Hindlimb muscle (tissue), 1 donor: ENCODE results near the gene DEDD2. TPM values are rescaled to one million over a fixed set of nuclear protein-coding genes. Genes with fewer than 3 reads are reported as not detected.

Source experiments
- DNase-seq: peaks from one replicate; pipeline ENCODE4 v3.0.0-alpha.2; 2013
- polyA plus RNA-seq: library from polyadenylated mRNA; unstranded; fragments of 120-200 nt; gene quantifications from one replicate; pipeline ENCODE4 v1.2.1, GENCODE V29; 2013; ENCODE audit not compliant: insufficient read length

DEDD2 gene
- polyA plus RNA-seq, 1 donor: 16.6 TPM

GRCh38 chr19:42169486-42170413, 47.7 kb downstream of the DEDD2 start:
- no peak for DNase-seq

DNA sequence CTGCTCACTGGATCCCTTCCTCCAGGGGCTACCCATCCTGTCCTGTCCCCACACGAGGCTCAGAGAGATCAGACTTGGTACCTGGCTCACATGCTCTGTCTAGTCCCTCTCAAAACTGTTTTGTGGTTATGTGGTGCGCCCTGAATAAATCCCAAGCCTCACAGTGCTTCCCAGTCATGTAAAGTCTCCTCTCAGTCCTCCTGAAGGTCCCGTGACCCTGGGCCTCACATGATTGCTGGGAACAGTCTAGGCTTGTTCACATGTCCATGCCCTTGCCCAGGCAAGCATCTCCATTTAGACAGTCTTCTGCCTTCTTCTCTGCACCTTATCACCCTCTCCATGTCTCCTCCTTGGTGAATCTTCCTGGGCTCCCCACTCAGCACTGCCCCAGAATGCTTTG, 49.3 kb downstream of the DEDD2 start:
- no peak for DNase-seq

DNA sequence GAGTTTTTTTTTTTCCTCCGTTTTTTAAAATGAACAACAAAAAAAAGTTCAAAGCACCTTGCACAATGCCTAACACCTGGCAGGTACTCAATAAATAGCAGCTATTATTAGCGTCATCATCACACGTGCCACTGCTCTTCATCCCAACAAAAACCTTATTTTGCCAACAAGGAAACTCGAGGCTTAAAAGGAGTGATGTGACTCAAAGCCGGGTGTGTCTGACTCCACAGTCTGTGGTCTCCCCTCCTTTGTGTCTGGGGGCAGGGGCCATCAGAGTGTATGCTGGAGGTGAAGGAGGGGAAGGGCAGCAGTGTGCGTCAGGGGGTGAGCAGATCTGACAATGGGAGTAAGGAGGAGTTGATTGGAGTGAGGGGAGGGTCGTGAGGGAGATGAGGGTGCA, 51.2 kb downstream of the DEDD2 start:
- DNase-seq: no peak

GRCh38 chr19:42165146-42165545, 52.3 kb downstream of the DEDD2 start:
- DNase-seq: no peak

GRCh38 chr19:42161616-42162263, 55.7 kb downstream of the DEDD2 start:
- no peak for DNase-seq

GRCh38 chr19:42159942-42160341, 57.5 kb downstream of the DEDD2 start:
- no peak for DNase-seq

DNA sequence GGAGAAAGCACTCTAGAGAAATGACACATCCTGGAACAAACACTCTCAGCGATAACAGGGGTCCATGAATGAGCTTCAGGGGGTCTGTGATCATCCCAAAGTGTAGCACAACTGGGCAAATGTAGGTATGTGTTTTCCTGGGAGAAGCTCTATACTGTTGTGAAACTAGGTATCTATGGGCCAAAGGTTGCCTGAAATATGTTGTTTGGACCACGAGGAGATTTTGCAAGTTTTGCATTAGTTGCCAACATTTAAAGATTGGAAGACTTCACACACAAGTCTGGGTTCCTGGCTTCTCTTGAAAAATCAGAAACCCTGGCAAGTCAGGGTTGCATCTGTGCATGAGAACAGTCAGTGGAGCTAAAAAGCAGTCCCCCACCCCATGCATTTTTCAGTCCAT, 58.6 kb downstream of the DEDD2 start:
- no peak for DNase-seq

GRCh38 chr19:42156571-42156970, 60.9 kb downstream of the DEDD2 start:
- DNase-seq: no peak

GRCh38 chr19:42155796-42156195, 61.7 kb downstream of the DEDD2 start:
- no peak for DNase-seq

- DNase-seq: no peak
Observed at GRCh38 chr19:42154471-42155323, 62.8 kb downstream of the DEDD2 start.

DNA sequence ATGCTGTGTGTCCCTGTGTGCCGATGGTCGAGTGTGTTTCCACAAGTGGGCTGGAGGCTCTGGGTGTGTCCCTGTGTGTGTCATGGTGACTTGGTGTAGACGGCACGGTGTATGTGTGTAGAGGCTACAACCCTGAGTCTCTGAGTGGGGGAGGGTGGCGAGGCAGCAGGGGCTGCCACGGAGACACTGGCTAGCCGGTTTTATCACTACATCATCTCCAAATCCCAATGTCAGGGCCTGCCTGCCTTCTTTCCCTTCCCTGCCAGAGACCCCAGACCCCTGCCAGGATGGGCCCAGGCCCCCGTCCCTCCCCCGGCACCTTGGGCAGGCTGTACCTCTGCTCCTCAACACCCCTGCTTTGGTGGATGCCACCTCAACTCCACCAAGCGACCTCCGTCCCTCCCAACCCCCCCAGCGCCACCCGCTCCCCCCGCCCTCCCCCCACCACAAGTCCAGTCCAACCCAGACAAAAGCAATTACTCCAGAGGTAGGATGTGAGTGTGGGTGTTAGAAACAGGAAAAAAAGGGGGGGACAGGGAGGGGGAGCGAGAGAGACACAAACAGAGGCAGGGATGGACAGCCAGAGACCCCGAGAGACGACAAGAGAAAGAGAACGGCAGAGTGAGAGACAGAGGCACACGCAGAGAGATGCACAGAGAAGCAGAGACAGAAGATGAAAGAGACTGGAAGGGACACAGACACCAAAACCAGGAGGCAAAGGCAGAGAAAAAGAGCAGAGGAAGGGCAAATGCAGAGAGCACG, 63.6 kb downstream of the DEDD2 start:
- DNase-seq: no peak

GRCh38 chr19:42152910-42153671, 64.4 kb downstream of the DEDD2 start:
- DNase-seq: no peak

GRCh38 chr19:42151782-42152684, 65.4 kb downstream of the DEDD2 start:
- no peak for DNase-seq

DNA sequence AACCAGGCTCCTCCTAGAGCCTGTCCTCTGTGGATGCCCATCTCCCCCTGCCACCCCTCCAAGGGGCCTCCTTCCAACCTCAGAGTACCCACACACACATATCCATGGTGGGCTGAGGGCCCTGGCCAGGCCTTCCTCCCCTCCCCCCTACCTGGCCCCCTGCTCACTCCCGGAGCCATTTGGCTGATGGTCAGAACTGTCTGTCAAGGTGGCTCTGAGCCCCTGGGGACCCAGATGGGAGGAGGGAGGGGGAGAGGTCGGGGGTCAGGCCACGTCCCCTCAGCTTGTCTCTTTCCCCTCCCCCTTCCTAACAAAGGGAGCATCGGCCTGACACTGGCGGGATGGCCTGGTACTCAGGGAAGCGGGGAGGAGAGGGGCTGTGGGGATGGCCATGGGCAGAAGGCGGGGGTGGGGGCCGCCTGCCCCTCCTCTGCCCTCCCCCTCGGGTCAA, 66.5 kb downstream of the DEDD2 start:
- no peak for DNase-seq

GRCh38 chr19:42150364-42150763, 67.1 kb downstream of the DEDD2 start:
- no peak for DNase-seq

DNA sequence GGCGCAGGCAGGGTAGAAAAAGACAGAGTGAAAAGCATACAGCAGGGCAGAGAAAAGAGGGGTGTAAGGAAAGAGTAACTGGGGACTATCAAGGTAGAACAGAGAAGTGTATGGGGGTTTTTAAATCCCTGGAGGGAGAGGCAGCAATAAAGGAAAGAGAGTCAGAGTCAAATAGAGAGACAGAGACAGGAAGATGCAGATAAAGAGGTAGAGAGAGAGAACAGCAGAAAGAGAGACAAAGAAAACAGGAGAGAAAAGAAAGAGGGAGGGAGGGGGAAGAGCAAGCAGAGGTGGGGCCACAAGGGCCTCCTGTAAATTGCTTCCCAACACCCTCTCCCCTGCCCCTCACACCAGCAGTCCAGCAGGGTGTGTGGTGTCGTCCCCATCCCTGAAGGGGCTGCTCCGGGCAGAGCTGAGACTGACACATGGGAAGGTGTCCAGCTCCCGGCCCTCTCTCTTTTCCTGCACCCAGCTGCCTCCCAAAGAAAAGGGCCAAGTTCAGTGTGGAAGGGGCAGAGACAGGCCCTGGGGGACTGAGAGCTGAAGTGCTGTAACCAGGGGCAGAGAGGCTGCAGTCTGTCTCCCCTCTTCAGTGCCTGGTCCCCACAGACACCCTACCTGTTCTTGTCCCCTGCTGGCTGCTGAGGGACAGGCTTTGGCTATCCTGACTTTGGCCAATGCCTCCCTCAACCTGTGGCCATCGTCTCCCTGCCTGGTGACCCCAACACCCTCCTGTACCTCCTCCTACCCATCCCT, 67.9 kb downstream of the DEDD2 start:
- DNase-seq: no peak
